Suppressor macrophage treated with lipopolysaccharide for 4 hours (primary cell): ENCODE measurements around the gene INPP5A.

Experiments used
- DNase-seq: peaks from one replicate; pipeline ENCODE4 v3.0.0-alpha.2; 2020

Gene INPP5A

DNA sequence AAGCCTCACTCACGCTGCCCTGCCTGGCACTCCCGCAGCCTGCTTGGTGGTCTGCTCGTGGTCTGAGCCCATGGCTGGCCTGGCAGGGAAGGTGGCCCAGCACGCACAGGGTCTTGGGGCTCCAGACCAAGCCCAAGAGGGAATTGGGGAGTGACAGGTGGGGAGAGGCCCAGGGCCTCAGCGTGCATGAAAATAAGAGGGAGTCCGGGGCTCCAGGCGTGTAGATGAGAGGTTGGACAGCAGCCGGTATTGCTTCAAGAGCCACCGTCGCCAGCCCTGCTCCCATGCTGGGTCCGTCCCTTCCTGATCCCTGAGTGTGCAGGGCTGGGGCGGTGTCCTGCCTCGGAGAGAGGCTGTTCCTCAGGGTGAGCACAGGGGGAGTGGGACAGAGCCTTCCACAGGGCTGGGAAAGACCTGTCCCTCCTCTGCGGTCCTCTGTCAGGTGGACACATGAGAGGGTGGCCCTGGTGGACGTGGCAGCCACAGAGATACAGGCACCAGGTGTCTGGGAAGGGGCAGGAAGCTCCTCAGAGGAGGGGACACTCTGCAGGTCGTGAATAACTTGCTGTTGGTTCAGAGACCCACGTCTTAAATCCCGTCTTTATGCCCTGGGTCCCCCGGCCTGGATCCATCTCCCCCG, 113.1 kb downstream of the INPP5A start:
- DNase-seq = no peak

DNA sequence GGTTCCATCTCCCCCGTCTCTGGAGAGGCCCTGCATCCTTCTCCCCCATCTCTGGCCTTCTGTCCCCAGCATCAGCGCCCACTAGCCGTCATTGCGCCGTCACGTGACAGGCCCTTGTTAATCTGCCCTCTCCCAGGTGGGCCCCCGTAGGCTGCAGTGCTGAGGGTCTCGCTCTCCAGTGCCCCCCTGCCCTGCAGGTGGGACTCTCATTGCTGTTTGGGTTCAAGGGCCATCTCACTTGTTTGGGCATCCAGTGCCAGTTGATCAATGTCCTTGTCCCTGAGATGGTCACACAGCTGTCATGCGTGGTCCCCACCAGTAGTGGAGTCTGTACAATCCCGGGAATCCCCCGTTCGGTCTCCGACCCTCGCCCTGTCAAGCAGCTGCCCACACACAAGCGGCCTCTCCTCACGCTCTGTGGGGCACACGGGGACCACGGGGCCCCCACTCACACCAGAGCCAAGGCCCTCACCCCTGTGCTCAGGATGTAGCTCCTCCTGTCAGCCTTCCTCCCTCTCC, 114.0 kb downstream of the INPP5A start:
- DNase-seq = no peak

DNA sequence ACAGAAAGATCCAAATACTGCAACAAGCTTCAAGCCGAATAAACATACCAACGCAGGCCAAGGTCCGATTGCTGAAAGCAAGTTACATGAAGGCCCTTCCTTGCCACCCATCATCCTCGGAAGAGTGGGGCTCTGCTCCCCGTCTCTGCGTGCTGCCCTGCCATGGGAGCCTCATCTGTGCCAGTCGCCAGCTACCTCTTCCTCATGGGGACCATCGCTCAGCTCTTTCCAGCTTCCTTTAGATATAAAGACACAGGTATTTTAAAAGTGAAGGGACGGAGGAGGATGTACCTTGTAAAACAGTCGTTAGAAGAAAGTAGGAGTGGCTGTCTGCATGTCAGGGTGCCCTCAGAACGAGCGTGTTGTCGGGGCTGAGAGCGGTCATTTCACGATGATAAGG, 114.9 kb downstream of the INPP5A start:
- no peak for DNase-seq

DNA sequence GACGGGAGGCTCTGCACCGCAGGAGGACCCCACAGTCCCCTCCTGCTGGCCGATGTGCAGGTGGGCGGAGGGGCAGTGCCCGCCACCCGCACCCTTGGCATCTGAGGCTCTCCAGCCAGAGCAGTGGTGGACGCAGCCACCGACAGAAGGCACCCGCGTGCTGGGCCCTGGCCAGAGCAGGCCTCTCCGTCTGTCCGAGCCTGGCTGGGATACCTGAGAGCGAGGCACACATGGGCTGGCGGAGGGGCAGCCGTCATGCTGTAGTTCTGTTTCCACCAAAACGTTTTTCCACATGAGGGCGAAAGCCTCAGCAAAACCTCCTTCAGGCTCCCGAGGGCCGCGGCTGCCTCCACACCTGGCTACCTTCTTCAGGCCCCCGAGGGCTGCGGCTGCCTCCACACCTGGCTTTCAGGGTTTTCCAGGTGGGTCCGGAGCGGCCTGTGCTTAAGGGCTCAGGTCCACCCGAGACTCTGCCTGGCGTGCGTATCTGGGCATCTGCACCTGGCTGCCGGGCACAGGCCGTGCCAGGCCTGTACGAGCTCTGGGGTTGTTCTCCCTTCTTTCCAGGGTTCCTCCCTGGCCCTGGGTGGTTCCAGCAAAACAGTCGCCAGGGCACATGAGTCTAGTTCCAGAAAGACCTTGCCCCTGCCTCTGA, 115.5 kb downstream of the INPP5A start:
- no peak for DNase-seq

DNA sequence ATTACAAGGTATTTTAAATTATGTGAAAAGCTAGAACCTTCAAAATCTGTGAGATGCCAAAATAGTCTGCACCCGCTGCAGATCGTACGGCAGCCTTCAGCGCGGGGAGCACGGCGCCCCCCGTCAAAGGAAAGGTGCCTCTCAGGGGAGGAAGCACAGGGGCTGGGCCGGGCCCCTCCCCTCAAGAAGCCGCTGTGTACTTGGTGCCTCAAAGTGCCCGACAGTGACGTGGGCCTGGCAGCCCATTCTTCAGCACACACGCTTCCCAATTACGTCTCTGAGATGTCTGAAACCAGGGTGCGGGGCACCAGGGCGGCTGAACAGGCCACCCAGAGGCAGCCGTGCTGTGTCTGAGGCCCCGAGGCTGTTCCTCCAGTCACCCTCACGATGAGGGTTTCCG, 116.1 kb downstream of the INPP5A start:
- DNase-seq = no peak

DNA sequence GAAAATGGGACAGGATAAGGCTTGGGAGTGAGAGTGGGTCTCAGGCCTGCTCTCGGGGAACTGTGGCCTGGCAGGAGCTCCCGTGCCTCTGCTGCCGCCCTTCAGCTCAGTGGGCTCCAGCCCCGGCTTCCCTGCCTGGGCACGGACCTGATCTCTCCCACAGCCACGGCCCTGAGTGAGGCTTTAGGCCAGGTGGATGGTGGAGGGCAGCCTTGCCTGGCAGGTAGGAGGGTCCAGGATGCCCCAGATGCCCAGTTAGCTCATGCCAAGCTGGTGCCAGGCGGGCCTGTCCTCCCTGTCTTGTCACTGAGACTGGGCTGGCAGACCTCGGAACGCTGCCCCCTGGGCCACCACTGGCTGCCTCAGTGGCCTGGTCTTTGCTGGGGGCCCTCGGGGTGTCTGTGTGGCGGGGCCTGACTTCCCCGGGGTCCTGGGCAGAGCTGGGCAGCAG, 116.6 kb downstream of the INPP5A start:
- no peak for DNase-seq

DNA sequence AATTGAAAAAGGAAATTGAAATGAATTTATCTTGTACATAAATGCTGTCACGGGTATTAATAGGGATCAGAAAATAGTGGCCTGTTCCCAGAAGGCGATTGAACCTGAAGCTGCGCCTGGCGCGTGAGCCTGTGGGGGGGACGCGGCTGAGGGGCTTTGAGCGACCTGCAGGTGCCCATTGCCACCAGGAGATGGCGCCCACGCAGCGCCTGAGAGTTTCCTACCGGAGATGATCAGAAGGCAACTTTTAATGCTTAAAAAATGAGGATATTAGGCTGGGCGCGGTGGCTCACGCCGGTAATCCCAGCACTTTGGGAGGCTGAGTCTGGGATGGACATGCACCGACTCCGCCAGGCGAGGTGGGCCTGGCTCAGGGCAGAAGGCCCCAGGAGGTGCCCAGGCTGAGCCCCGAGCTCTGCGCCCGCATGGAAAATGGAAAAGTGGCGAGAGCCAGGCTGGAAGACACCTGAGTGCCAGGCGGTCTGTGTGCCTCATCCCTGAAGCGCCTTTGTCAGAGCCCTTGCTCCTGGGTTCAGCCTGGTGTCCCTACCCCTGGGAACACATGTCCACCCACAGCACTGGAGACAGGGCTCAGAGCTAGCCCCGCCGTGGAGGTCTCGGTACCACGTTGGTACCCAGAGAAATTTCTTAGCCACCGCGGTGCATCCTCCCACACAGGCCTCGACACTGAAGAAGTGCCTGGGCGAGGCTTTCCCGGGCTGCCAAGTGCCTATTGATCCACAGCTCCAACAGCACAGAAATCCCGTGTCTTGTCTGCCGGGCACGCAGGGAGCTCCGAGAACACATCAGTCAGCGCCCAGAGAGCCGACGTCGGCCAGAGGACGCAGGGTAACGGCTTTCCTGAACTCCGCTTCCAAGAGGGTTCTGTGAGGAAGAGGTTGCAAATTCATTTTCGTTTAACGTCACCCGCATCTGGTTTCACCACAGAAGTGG, 117.4 kb downstream of the INPP5A start:
- DNase-seq = peak; percentile 65

DNA sequence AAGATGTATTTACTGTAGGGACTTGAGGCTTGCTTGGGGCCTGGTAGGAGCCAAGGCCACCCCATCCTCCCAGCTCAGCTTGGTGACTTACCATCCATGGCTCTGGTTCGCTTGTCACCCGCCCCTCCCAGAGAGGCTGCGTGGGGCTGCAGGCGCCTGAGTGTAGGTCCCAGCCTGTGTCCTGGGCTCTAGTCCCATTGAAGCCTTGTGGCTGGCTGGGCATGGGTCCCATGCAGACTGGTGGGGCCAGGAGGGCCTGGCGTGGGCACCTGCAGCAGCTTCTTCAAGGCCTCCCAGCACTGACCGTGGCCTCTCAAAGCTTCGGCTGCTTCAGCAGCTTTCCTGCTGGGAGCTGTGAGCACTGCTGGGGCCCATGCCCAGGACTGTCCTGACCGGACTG, 118.1 kb downstream of the INPP5A start:
- no peak for DNase-seq

DNA sequence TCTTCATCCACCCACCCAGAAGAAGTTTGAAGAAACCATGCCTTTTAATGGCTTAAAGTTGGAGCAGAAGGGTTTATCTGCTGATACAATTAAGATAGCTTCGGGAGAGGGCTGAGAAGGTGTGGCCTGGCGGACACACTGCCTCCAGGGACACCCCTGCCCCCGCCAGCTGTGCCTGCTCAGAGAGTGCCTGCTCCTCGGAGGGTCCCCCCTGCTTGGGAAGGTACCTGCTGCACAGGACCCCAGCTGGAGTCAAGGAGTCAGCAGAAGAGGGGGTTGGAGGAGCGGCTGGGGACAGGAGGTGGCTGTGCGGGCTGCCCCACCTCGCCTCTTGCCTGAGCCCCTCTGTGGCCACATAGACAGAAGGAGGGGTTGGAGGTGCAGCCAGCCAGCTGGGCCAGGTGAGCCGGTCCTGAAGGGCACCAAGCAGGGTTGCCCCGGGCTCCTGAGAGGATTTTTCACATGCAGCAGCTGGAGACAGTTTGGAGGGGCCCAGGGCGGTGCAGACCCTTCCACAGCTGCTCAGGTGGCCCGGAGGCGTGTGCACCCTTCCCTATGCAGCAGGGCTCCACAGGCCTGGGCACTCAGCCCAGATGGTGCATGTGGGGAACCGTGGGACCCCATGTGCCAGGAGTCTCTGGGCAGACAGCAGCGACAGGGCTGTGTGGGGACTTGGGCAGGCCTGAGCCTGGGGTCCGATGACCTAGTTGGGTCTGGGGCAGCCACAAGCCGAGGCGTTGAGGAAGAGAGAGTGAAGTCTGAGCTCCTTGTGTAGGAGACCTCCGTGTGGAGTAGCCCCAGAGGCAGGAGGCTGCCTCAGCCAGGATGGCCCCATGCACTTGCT, 118.9 kb downstream of the INPP5A start:
- DNase-seq = no peak

DNA sequence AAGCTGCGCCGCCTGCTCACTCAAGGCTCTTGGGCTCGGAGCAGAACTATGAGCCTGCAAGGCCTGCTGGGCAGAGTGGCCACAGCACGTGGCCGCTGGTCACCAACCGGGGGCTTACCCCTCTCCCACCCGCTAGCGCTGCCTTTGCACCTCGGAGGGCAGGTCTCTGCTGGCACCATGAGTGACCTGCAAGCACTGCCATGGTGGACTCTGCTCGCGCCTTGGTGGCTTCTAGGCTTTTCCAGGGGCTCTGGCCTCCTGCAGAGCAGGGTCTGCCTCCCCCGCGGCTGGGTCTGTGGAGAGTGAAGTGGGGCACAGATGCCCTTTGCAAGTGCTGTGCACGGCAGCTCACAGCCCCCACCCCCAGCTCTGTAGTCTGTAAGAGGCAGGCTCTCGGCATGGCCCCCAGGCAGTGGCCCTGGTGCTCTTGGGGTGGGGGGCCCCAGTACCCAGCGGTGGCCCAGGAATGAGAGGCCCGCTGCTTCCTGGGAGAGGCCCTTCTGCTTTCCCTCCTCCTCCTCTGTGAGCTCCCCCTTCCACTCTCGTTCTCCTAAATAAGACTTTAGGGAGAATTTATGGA, 119.6 kb downstream of the INPP5A start:
- DNase-seq = no peak

DNA sequence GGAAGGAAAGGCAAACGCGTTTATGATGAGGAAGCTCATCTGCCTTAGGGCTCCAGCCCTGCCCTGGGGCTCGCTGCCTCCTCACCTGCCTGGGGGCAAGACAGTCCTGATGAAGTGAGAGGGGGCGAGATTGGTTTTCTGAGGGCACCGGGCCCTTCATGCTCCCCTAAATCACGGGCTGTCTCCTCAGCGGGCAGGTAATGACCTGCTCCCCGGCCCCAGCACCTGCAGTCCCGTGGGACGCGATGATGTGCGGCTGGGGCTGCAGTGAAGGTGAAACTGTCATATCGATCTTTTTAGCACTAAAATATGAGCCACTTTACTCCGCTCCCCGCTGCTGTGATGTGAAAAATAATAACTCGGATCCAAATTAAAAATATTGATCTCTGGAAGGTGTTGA, 120.2 kb downstream of the INPP5A start:
- no peak for DNase-seq

DNA sequence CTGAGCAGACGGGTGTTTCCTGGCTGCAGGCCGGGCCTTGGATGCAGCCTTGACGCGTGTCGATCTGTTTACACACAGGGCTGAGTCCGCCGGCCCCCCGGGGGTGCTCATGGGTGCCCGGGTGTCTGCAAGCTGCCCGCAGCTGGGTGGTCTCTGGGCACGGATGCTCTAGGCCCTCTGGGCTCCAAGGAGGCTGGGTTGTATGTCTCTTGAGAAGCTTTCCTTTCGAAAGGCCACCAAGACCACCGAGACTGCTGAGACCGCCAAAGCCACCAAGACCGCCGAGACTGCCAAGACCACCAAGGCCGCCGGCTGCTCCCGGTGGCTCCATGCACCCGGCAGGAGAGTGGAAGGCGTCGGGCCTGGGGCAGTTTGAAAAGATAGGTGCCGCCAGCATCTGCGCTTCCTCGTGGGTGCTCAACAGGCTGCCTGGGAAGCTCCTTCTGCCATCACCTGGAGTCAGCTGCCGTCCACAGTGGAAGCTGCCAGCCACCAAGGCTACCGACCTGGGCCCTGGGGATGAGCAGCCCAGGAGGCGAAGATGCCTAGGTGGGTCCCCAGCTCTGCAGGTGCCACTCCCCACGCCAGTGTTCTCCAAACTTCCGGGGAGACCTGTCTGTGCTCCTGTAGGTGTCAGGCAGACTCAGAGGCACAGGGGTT, 121.1 kb downstream of the INPP5A start:
- no peak for DNase-seq

DNA sequence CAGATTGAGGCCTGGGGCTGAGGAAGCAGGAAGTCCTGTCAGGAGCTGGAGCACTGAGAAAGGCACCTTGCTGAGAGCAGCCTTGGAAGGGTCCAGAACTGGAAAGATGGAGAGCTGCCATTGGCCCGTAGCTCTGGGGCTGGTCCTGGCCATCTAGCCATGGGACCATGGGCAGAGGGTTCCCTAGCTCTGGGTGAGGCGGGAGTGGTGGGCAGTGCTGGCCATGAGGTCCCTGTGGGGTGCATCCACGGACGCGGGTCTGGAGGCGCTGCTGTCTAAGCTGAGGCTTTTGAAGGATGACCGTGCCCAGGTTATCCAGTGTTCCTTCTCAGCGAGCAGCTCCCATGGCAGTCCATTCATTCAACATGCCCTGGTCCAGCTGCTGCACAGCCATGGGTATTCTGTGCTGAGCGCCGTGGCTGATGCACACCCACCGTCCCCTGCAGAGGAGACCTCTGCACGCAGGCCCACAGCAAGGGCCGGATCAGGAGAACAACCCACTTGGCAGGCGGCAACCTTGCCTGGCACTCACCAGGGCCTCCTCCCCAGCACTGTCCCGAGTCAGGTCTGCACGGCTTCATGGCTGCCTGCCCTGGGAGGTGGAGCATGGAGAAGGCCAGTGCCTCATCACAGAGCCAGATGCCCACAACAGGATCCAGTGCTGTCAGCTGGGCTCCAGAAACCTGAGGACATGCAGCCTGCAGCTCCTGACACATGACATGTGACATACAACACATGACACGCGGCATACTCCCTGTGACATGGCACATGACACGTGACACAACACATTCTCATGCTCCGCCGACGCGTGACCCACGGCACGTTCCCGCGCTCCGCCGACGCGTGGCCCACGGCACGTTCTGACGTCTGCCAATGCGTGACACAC, 121.9 kb downstream of the INPP5A start:
- no peak for DNase-seq

DNA sequence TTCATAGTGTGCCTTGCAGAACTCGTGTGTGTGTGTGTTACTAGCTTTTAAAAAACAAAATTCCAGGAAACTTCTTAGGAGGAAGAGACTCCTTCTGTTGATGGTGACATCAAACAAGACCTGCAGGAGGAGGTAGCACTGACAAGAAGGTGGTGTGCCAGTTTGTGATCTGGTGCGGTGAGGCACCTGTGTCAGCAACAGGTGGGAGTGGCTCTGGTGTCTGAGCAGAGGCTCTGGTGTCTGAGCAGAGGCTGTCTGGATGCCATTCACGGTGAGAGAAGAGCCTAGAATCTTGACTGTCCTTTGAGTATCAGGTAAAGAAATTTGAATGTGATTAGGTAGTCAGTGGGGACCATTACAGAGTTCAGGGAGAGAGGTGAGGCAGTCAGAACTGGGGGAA, 122.8 kb downstream of the INPP5A start:
- DNase-seq = no peak

DNA sequence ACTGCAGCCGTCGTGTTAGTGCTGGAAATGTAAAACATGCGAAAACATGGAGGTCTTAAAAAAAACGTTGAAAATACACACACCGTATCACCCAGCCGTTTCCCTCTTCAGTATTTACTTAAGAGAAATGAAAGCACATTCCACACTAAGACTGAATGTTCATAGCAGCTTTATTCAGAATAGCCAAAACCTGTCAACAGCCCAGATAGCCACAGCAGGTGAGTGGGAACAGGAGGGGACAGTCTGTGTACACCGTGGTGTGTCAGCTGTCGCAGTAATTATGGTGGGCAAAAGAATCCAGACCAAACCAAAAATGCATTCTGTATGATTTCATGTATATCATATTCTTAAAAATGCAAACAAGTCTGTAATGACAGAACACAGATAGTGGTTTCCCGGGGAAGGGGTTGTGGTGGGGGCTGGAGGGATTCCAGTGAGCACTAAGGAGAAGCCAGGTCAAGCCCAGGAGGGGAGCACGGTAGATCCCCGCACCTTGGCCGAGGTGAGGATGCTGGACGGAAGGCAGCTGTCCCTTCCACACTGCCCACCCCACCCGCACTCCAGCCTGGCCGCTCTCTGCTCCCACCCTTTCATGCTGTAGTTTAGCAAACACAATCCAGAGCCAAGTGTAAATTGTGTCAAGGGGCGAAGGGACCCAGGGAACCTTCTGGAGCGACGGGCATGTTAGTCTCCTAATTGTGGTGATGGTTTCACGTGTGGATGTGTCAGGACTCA, 124.8 kb downstream of the INPP5A start:
- no peak for DNase-seq

DNA sequence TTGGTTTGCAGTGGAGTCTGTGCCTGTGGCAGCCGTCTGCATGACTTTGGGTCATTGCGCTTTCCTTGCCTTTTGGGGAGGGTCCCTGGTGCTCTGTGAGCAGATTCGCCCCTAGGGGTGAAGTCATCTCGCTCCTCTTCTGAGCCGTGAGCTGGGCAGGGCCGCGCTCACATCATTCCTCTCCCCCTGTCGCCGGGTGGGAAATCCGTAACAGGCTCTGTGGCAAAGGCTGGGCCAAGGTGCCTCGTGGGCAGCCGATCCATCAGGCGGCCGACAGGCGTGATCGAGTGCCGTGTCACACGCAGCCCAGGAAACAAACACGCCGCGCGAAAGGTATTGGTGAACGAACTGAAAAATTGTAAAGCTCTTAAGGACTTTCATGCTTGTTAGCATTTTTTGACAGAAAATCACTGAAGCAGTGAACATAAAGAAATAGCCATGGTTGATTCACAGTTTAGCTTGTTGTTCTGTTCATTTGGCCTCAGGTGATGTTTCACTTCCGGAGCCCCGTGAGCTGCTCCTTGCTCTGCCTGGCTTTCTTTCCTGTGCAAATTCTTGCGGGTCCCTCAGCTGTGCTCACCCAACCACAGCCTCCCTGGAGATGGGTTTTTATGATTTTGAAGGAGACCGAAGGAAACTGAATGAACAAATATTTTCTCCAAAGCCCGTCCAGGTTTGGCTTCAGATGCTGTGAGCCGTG, 126.2 kb downstream of the INPP5A start:
- DNase-seq = no peak

DNA sequence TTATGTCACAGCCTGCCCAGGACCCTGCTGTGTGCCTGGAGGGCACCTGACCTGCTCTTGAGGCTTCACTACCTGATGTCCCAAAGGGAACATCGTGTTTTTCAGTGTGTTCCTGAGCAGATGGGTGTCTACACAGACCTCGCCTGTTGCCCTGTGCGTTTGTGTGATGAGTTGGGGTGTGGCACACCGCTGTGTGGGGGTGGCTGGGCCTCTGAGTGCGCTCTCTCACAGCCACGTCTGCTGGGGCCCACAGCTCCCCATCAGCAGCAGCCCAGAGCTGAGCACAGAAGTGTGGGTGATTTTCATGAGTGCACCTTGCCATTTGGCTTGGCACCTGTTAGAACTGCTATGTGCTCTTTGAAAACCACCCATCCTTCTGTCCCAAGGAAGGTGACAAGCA, 126.8 kb downstream of the INPP5A start:
- DNase-seq = no peak

DNA sequence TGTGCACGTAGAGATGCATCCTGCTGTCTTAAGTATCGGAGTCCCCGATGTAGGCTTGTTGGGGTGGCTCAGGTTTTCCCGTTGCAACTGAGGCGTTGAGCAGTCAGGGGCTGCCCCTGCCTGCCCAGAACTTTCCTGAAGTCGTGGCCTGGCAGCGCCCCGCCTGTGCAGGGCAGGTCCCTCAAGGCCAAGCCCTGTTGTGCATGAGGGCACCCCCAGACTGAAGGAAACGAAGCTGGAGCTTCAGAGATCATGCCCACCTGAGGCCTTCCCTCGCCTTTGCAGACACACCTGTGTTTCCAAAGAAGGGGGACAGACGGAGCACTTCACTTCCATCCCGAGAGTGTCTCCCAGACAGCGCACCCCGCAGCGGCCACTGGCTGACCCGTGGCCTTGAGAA, 127.3 kb downstream of the INPP5A start:
- no peak for DNase-seq
